Mesodermal cell (in vitro differentiated cells): Measurements from ENCODE around the gene MYLK3. TPM values are rescaled to one million over a fixed set of nuclear protein-coding genes. Genes with fewer than 3 reads are reported as not detected.
A peak's percentile ranks its signal among the peaks of the same experiment; 100 is the strongest.

Source experiments
- H3K27ac ChIP-seq: 2 replicates; pipeline ENCODE4 v1.7.0; 2013; ENCODE audit warnings: mild to moderate bottlenecking, low read depth, low read length, moderate library complexity; ENCODE audit not compliant: severe bottlenecking
- H3K36me3 ChIP-seq: 2 replicates; pipeline ENCODE4 v1.7.1; 2013; ENCODE audit warnings: mild to moderate bottlenecking, low read length, moderate library complexity; ENCODE audit not compliant: control insufficient read depth, insufficient read depth
- H3K4me1 ChIP-seq: one replicate; pipeline ENCODE4 v1.7.1; 2013; ENCODE audit warnings: mild to moderate bottlenecking, low read length; ENCODE audit not compliant: insufficient read depth, control insufficient read depth, poor library complexity, severe bottlenecking
- H3K4me3 ChIP-seq: 2 replicates; pipeline ENCODE4 v1.7.0; 2013; ENCODE audit warnings: low read length, control low read depth, mild to moderate bottlenecking; ENCODE audit not compliant: insufficient read depth, poor library complexity, severe bottlenecking; ENCODE audit errors: extremely low read depth
- H3K9me3 ChIP-seq: 2 replicates; pipeline ENCODE4 v1.7.1; 2013; ENCODE audit warnings: mild to moderate bottlenecking, low read length, moderate library complexity; ENCODE audit not compliant: control insufficient read depth
- WGBS, 2 experiments: methylation state at CpG; one replicate each; pipeline ENCODE4 v1.1.5; 2013; ENCODE audit warnings: missing lambda C conversion rate in 2 of 2; ENCODE audit not compliant: insufficient coverage in 2 of 2; 5-methylcytosine and 5-hydroxymethylcytosine counted together
- polyA plus RNA-seq, 2 experiments: library from polyadenylated mRNA; stranded (reverse); fragments of 50-300 nt; gene quantifications; one replicate each; pipeline ENCODE4 v1.2.3, GENCODE V29; 2013

Gene MYLK3
- polyA plus RNA-seq (2013, experiment 1 of 2), result 4.3 TPM
- 5.3 TPM for polyA plus RNA-seq (2013, experiment 2 of 2)

DNA sequence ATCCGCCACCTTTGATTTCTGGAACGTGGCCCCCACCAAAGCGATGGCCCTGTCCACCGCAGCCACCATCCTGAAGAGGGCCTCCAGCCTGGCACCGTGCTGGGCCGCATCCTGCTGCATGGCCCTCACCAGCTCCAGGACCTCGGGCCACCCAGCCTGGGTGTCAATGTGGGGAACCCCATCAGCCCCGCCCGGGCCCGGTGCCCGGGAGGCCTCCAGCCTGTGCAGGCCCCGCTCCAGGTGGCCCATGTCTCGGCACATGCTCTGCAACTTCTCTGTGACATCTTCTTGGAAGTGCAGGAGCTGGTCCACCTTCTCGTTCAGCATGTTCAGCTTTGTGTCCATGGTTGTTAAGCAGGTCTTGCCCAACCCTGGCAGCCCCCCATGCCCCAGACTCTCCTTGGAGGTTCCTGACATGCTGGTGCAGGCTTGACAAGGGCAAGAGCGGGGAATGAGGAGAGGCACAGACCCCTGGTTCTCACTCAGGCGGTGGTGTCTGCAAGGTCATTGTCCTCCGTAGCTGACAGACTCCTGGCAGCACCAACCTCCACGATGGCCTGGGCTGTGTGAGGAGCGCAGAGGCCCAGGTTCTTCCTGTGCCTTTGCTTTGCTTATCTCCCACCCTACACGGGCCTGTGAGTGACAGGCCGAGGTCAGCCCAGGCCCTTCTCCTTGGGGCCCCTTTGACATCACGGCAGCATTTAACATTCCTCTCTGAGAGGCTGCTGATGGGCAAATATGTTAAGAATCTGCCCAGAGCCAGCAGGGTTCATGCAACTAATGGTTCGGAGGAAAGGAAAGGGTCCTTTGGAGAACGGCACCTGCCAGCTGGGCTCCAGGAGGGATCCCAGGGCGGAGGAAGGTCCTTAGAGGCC lies at the start of gene MYLK3:
Gene MYLK3, minus strand, starts transcription at position 568 of the 875 bp plus-strand sequence. Its CDS starts 151 bp downstream, at position 417.
- Histone ChIP-seq H3K9me3 (no peaks in the 10 kb centered on the region), H3K27ac (peak within 1 kb of the TSS; percentile 87), H3K4me1 (peaks cover 42% of the 10 kb centered on the region), H3K4me3 (no peak within 1 kb of the TSS), H3K36me3 (no peaks in the 10 kb centered on the region)
- 73 to 82% methylated on average over 21 to 25 of the region's 25 CpGs for WGBS, 2 experiments

GRCh38 chr16:46797501-46797900 lies 49.4 kb upstream of the MYLK3 start:
- no peak overlapping the region for H3K27ac ChIP-seq
- peaks cover 16% of the 10 kb centered on the region for H3K9me3 ChIP-seq
- H3K4me1 ChIP-seq, result no peaks in the 10 kb centered on the region
- peaks cover 12% of the 10 kb centered on the region for H3K36me3 ChIP-seq
- WGBS, 2 experiments, result 90 to 93% methylated on average over 2 of the region's 4 CpGs
- no peak overlapping the region for H3K4me3 ChIP-seq

DNA sequence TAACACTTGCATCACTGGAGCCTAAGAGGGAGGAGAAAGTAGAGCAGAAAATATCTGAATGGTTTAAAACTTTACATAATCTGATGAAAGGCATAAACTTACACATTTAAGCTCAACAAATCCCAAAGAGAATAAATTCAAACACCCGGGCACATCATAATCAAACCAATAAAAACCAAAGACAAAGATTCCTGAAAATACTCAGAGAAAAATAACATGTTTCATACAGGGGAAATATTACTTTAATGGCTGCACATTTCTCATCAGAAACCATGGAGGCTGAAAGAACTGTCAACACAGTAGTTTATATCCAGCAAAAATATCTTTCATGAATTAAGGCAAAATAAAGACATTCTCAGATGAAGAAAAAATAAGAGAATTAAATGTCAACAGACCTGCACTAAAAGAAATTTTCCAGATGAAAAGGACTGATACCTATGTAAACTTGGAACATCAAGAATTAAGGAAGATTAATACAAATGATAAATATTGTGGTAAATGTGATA lies 48.7 kb upstream of the MYLK3 start:
- Histone ChIP-seq H3K27ac (no peak overlapping the region), H3K4me3 (no peak overlapping the region), H3K9me3 (peaks cover 16% of the 10 kb centered on the region), H3K4me1 (no peaks in the 10 kb centered on the region), H3K36me3 (peaks cover 11% of the 10 kb centered on the region)
- WGBS, 2 experiments, result no CpG with 5 or more reads among the region's 1 CpG

DNA sequence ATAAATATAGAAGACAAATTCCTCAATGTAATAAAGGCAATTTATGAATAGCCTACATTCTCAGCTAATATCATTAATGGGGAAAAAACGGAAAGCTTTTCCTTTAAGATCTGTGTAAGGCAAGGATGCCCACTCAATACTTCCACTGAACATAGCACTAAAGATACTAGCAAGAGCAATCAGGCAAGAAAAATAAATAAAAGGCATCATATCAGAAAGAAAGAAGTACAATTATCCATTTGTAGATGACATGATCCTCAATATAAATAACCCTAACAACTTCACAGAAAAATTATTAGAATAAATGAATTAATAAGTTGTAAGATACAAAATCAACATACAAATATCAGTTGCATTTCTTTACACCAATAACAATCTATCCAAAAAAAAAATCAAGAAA lies 45.7 kb upstream of the MYLK3 start:
- H3K27ac ChIP-seq, result no peak overlapping the region
- H3K4me3 ChIP-seq, result no peak overlapping the region
- WGBS, 2 experiments, result no CpG with 5 or more reads among the region's 1 CpG
- peaks cover 18% of the 10 kb centered on the region for H3K9me3 ChIP-seq
- no peaks in the 10 kb centered on the region for H3K4me1 ChIP-seq
- H3K36me3 ChIP-seq, result peaks cover 11% of the 10 kb centered on the region

GRCh38 chr16:46790599-46791270 lies 42.6 kb upstream of the MYLK3 start:
- Histone ChIP-seq H3K27ac (no peak overlapping the region), H3K36me3 (peaks cover 6% of the 10 kb centered on the region), H3K4me1 (peaks cover 7% of the 10 kb centered on the region), H3K9me3 (peaks cover 24% of the 10 kb centered on the region), H3K4me3 (no peak overlapping the region)
- WGBS, 2 experiments, result 93 to 99% methylated on average over 6 to 7 of the region's 8 CpGs

DNA sequence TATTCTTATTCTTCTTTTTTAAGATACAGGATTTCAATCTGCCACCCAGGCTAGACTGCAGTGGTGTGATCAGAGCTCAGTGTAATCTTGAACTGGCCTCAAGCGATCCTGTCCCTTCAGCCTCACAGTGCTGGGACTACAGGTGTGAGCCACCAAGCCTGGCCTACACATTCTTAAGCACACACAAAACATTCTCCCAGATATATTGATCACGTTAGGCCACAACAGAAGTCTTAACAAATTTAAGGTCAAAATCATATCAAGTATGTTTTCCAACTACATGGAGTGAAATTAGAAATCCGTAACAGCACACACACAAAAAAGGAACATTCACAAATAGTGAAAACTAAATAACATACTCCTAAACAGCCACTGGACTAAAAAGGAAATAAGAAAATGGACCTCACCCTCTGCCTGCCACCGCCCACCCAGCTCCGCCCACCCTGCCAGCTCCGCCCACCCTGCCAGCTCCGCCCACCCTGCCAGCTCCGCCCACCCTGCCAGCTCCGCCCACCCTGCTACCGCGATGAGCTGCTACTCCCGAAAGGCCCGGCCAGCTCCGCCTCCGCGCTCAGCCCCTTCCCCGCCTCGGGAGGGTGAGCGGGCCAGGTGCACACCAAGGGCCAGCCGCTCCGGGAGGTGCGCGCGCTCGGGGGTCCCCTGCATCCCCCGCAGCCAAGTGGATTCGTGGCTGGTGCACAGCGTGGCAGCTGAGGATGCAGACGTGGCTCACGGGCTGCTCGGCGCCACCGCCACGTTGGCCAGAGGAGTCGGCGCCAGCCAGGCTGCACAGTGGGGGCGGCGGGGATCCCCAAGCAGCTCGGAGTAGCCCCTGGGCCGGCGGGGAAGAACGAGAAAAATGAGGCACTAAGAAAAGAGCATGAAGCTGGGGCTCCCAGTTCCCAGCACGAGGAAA lies 41.6 kb upstream of the MYLK3 start:
- WGBS, 2 experiments, result 58 to 71% methylated on average over 30 to 37 of the region's 43 CpGs
- Histone ChIP-seq H3K4me1 (peaks cover 17% of the 10 kb centered on the region), H3K36me3 (no peaks in the 10 kb centered on the region), H3K27ac (no peak overlapping the region), H3K9me3 (peaks cover 14% of the 10 kb centered on the region), H3K4me3 (no peak overlapping the region)

DNA sequence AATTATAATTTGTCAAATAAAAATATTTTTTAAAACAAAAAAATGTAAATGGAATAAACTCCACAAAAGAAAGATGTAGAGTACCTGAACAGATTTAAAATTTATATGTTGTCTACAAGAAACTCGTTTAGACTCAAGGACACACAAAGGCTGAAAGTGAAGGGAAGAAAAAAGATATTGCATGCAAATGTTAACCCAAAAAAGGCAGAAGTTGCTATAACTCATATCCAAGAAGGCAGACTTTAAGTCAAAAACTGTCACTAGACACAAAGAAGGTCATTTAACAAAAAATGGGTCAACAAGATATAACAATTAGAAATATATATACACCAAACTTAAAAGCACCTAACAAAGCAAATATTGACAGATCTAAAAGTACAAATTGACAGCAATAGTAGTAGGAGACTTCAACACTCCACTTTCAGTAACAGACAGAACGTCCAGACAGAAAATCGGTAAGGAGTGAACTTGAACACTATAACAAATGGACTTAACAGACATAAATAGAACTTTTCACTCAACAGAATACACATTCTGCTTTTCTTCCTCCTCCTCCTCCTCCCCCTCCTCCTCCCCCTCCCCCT lies 40.8 kb upstream of the MYLK3 start:
- Histone ChIP-seq H3K36me3 (no peaks in the 10 kb centered on the region), H3K9me3 (peaks cover 13% of the 10 kb centered on the region), H3K4me3 (no peak overlapping the region), H3K27ac (no peak overlapping the region), H3K4me1 (peaks cover 25% of the 10 kb centered on the region)
- 80 to 92% methylated on average over 1 to 2 of the region's 3 CpGs for WGBS, 2 experiments

- Histone ChIP-seq H3K36me3 (no peaks in the 10 kb centered on the region), H3K27ac (no peak overlapping the region), H3K4me1 (peaks cover 28% of the 10 kb centered on the region), H3K4me3 (no peak overlapping the region), H3K9me3 (peaks cover 8% of the 10 kb centered on the region)
- WGBS, 2 experiments, result no CpG with 5 or more reads among the region's 1 CpG
These were observed 39.8 kb upstream of the MYLK3 start for GRCh38 chr16:46787909-46788308.

DNA sequence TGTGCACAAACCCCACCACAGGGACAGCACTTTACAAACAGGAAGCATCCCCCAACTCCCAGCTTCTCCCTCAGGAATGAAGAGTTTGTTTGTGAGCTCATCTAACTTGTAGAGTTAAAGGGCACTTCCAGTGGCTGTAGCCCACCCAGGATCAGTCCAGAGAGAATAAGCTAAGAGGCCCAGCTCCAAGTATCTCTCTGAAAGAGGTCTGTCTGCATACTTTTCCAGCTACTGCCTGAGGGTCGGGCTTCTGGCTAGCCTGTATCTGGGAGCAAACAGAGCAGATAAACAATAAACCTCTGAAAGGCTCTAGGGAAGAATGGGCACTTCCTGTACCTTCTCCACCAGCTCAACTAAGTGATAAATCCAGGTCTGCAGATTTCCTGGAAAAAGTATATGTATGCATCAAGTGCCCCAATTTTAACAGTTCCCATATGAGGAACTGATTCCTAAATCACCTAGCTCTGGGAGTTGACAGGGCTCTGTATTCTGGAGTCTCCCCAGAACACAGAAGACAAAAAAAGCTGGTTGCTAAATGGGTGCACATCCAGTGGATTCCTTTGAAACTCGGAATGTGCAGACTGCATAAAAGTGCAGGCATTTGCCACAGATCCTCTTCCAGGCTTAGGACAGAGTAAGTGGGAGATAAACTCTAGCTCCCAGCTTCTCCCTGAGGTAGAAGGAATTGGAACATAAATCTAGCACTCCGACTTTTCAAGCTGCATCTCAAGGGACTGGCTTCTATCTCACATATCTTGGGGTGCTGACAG lies 37.1 kb upstream of the MYLK3 start:
- Histone ChIP-seq H3K27ac (peak overlapping the region; percentile 93), H3K36me3 (no peaks in the 10 kb centered on the region), H3K9me3 (peaks cover 8% of the 10 kb centered on the region), H3K4me3 (no peak overlapping the region), H3K4me1 (peaks cover 28% of the 10 kb centered on the region)
- WGBS, 2 experiments, result 58 to 72% methylated on average over 2 to 3 of the region's 3 CpGs
